GM19324 (cell line): ENCODE data around the gene PRKCI.
"Not testable (repeated sequence)": the region's sequence is repeated elsewhere in the genome, so short reads cannot be mapped to it uniquely, and the experiment has no call there.

Experiments used
- ATAC-seq: cut with Tn5 transposase; IDR thresholded peaks from one replicate; pipeline ENCODE4 v1.9.1; 2021; ENCODE audit warnings: mild to moderate bottlenecking, moderate library complexity; ENCODE audit not compliant: unreplicated experiment, low FRiP score

PRKCI gene

DNA sequence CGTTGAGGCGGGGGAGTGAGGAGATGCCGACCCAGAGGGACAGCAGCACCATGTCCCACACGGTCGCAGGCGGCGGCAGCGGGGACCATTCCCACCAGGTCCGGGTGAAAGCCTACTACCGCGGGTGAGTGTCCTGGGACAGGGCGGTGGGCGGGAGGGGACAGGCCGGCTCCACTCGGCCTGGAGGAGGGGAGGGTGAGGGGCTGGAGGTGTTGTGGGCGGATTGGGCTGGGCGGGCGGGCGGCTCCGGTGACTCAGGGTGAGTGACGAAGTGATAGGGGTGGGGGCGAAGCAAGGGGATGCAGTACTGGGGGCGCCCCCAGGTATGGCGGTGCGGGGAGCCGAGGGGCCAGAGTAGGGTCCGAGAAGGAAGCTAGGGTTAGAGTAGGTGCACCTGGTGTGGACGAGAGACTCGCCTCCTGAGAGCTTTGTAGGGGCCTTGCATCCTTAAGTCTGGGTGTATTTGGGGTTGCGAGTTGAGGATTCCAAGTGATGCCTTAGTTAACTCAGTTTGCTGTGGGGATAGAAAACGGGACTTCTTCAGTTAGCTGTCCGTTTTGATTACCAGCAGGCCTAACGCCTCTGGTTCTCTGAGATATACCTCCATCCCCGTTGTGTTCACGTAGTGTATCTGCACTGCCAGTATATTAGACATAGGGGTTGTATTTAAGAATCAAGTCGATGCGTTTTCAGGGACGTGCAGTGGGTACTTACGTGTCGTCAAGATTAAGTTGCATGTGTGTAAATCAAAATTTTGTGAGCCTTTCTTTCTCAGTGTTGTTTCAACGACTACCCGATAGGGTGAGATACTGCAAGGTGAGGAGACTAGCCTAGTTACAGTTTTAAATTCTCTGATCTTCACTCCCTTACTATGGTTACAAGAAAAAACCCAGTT lies 670 bp downstream of the PRKCI start:
- peak; percentile 48 for ATAC-seq

DNA sequence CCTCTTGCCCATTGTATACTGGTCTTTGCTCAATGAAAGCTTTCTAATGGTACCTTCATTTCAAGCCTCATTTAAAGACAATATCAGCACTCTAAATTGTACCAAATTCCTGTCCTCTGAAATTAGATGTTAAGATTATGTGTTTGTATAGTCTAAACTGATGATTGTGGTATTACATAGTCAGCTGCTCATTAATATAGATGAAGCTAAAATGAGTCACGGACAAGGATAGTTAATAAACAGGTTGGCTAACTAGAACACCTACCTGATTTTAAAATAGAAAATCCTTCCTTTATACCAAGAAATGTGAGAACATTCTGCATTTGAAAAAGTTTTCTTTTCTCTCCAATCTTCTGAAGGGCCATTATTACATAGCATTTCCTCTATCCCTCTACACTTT lies 2.9 kb downstream of the PRKCI start:
- no peak for ATAC-seq

DNA sequence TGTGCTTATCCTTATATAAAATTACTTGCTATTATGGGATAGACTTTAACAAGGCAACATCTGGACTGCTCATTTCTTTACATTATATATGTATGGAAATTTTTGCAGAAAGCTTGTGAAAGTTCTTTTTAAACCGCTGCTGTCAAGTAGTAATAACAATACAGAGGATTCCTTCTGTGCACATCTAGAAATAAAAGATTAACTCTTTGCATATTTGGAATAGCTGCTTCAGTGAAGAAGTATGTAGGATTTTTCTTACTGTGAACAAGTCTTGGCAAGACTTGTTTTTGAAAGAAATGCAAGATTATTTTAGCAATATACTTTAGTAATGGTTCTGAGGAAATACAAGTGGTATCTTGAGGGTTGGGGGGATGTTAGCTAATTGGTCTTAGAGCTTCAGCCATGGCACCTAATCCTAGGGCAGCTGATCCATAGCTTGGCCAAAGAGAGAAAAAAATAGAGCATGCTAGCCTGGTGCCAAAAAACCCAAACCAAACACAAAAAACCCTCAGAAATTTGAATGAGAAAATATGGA lies 4.3 kb downstream of the PRKCI start:
- ATAC-seq, result no peak

DNA sequence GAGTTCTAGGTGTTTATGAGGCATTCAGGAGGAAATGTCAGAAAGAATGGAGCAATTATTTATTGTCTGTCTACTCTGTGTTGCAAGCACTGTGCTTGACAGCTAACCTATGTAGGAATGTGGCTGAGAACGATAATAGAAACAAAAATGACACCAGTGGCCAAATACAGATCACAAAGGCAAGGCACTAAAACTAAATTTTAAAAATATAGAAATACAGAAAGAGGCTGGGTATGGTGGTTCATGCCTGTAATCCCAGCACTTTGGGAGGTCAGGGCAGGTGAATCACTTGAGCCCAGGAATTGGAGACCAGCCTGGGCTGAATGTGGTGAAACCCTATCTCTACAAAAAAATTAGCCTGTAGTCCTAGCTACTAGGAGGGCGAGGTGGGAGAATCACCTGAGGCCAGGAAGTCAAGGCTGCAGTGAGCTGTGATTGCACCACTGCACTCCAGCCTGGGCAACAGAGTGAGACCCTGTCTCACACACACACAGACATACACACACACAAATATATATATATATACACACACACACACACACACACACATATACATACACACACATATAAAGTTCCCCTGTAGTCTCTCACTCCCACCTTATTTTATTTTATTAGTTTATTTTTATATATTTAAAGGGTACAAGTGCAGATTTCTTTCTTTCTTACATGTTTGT lies 6.0 kb downstream of the PRKCI start:
- ATAC-seq, result no peak

DNA sequence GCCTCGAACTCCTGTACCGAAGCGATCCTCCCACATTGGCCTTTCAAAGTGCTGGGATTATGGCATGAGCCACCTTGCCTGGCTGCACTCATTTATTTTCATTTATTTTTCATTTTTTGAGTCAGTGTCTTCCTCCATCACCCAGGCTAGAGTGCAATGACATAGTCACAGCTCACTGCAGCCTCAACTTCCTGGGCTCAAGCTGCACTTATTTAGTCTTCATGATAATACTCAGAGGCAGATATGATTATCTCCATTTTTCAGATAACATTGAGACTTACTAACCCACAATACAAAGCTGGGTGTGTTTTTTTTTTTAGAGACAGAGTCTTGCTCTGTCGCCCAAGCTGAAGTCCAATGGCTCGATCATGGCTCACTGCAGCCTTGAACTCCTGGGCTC lies 10.0 kb downstream of the PRKCI start:
- ATAC-seq, result no peak

DNA sequence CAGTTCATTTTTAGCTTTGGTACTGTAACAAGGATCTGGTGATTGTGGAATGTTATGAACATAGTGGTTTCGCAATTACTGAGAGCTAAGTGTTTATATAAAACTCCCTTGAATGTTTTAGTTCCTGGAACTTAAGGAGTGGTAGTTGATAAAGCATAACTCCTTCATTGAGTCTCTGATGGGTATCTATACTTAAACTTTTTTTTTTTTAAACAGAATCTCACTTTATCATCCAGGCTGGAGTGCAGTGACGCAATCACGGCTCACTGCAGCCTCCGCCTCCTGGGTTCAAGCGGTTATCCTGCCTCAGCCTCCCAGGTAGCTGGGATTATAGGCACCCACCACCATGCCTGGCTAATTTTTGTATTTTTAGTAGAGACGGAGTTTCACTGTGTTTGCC lies 11.3 kb downstream of the PRKCI start:
- ATAC-seq, result no peak

DNA sequence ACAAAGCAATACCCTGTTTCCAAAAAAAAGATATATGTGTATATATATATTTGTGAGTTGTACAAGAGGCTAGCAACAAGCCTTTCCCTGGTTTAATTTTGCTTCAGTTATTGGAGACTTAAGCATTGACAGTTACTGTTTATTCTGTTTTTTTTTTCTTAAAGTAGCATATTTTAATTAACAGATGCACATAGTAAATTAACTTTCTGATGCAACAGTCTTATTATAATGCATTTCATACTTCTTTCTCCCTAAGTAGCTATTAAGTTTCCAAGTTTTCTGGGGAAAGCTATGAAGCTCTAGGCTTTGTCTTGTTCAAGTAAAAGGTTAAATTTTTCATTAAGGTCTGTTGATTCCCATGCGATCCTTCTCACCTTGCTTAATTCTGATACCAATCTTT lies 17.9 kb downstream of the PRKCI start:
- ATAC-seq, result no peak

DNA sequence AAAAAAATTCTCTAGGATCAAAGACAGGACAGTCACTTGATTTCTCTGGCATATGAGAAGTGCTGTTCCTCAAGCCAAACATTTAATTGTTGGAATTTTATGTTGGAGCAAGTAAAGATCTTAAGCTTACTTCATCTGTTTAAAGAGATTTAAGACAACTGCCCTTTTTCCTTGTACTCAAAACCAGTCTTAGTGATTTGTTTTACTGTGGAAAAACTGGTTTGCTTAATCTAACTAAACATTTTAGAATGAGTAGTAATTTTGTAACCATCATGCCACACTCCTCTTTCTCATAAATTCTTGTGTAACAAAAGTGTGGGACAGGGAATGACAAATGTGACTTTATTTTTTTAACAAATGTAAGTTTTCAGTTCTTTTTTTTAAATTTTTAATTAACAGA lies 18.4 kb downstream of the PRKCI start:
- no peak for ATAC-seq

DNA sequence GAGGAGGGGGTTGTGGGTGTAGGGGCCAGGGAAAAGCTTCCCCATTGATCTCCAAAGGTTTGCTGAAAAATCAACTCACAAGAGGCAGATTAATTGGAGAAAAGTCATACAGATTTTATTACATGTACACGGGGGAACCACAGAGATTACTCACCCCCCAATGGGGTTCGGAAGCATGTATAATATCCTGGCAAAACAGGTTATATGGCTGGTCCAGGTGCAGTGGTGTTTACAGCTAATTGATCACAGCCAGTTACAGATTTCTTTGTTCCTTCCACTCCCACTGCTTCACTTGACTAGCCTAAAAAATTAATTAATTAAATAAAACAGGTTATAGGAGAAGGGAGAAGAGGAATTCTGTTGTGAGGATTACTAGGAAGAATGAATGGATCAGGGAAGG lies 22.4 kb downstream of the PRKCI start:
- ATAC-seq, result no peak

DNA sequence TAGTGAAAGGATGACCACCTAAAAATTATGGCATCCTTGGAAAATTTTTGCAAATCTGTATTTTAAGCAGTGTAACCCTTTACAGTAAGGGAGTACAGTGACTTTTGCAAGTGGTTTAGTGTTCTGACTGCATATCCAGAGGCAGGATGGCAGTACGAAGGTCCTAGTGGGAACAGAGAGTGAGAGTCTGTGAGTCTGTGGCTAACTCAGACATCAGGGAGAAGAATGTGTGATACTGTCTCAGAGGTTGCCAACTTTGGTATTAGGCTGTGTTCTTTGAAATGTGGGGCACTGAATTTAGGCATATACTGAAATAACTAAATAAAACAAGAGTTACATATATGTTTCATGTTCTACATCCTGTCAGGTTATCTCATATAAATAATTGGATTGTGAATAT lies 25.7 kb downstream of the PRKCI start:
- no peak for ATAC-seq

DNA sequence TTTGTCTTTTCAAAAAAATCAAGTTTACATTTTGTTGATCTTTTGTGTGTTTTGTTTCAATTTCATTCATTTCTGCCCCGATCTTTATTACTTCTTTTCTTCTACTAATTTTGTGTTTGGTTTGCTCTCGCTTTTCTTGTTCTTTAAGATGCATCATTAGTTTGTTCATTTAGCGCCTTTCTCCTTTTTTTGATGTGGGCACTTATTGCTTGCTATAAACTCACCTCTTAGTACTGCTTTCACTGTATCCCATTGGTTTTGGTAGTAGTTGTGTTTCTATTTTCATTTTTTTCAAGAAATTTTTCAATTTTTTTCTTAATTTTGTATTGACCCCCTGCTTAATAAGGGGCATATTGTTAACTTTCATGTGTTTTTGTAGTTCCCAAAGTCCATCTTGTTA lies 34.4 kb downstream of the PRKCI start:
- ATAC-seq, result no peak

DNA sequence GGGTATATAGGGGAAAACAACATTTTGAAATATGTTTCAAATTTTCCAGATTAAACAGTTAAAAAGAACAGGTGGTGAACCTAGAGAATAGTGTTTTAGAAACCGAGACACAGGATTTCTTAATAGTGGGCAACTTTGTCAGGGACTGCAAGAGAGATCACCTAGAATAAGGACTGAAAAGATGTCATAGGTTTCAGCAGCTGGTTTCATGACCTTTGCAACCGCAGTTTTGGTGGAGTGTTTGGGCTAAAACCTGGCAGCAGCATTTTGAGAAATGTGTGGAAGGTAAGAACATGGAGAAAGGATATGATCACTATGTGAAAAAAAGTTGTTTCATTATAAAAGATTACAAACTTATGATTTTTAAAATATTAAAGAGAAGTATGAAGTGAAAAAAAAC lies 34.9 kb downstream of the PRKCI start:
- ATAC-seq, result peak; percentile 59

DNA sequence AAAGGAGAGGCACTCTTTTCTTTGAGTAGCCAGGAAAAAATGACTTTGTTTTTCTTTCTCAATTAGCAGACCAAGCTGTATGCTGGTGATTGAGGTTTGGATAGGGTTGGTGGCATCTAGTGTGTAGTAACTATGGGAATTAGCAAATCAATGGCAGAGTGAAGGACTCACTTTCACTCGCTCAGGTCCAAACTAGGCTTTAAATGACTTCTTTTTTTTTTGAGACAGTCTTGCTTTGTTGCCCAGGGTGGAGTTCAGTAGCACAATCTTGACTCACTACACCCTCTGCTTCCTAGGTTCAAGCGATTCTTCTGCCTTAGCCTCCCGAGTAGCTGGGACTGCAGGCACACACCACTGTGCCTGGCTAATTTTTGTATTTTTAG lies 35.9 kb downstream of the PRKCI start:
- peak; percentile 11 for ATAC-seq

DNA sequence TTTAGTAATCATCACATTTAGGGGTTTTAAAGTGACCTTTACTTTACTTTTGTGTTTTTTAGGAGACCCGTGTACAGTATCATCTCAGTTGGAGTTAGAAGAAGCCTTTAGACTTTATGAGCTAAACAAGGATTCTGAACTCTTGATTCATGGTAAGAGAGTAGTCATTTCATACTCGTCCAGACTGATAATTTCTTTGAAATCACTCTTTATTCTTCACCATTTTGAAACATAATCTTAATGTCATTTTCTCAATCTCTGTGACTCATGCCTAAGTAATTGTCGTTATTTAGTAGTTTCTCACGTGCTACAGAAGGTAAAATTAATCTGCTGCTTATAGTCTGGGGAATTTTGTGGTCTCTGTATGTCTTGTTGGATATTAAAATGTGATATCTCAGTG lies 37.7 kb downstream of the PRKCI start:
- ATAC-seq, result no peak

DNA sequence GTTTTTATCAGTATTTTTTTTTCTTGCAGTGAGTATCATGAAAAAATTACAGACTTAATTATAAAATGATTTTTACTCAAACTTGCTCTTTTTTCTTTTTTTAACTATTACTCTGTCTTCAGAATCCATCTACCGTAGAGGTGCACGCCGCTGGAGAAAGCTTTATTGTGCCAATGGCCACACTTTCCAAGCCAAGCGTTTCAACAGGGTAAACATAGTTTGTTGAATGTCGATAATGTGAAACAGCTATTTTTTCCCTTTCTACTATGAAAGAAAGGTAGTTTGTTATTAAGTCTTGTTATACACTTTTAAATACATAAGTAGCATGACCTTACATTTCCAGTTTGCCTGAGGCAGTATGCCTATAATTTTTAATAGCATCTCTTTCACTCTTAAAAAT lies 45.6 kb downstream of the PRKCI start:
- ATAC-seq, result no peak

DNA sequence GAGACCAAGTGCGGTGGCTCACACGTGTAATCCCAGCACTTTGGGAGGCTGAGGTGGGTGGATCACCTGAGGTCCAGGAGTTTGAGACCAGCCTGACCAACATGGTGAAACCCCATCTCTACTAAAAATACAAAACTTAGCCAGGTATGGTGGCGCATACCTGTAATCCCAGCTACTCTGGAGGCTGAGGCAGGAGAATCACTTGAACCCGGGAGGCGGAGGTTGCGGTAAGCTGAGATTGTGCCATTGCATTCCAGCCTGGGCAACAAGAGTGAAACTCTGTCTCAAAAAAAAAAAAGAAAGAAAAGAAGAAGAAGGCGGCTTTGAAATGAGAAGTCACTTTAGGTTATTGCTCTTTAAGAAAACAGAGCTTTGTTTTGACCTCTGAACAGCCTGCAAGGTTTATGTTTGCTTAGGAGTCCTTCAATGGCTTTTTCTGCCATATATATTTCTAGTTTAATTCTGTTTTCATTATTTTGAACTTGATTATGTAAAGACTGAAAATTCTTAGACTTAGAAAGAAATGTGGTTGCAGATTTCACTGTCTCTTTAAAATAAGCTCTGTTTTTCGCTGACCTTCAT lies 47.5 kb downstream of the PRKCI start:
- ATAC-seq, result not testable (repeated sequence)

DNA sequence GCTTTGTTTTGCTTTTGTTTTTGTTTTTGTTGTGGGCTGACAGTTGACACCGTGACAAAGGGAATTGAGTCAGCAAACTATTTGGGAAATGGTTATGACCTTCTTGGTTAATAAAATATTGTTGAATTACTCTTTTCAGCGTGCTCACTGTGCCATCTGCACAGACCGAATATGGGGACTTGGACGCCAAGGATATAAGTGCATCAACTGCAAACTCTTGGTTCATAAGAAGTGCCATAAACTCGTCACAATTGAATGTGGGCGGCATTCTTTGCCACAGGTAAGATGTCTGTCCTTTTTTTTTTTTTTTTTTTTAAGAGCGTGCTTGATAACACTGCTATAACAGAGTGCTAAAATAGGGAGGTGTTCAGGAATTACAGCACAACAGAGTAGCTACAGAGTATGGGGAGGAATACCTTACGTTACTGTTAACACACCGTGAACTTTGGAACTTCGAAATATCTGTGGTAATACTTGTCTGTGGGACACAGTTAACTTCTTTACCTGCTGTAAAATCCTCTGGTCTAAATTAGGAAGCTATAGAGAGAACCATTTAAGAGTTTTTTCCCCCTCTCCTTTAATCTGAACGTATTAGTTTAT lies 48.2 kb downstream of the PRKCI start:
- ATAC-seq, result no peak

DNA sequence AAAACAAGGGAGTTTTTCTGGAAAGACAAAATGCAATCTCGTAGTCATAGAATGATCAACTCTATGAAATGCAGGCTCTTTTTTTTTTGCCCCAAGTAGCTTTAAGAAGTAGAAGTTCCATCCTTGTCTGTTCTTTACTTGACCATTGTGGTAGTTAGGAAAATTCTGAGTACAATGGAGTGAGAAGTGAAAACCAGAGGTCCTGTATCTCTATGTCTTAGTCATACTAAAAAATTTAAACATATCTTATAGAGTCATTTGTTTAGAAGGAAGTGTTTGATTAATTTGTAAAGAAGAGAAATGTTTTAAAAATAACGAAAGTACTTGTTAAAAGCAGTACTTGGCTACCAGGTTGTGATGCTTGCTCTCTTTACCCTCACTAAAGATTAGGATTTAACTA lies 52.4 kb downstream of the PRKCI start:
- ATAC-seq, result no peak

DNA sequence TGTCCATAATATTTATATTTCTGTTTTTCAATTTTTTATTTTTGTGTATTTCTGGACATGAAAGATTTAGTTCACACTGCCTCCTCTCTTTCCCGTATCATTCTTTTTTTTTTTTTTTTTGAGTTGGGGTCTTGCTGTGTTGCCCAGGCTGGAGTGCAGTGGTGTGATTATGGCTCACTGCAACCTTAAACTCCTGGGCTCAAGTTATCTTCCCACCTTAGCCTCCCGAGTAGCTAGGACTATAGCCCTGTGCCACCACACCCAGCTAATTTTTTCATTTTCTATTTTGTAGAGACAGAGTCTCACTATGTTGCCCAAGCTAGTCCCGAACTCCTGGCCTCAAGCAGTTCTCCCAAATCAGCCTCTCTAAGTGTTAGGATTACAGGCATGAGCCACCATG lies 53.6 kb downstream of the PRKCI start:
- no peak for ATAC-seq

DNA sequence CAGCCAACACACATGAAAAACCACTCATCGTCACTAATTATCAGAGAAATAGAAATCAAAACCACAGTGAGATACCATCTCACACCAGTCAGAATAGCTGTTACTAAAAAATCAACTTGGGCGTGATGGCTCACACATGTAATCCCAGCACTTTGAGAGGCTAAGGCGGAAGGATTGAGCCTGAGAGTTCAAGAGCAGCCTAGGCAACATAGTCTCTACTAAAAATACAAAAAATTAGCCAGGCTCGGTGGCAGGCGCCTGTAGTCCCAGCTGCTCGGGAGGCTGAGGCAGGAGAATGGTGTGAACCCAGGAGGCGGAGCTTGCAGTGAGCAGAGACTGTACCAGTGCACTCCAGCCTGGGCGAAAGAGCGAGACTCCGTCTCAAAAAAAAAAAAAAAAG lies 55.1 kb downstream of the PRKCI start:
- ATAC-seq, result not testable (repeated sequence)
